Measurements from ENCODE around the gene ZNF549. TPM values are rescaled to one million over a fixed set of nuclear protein-coding genes. Genes with fewer than 3 reads are reported as not detected.

The ZNF549 gene
- total and polyA plus RNA-seq, 10 of the 15 experiments (the other 5 are each of a cell fraction or from before 2014, with no cell fraction given): 0.73 to 4.0 (median 2.3) TPM

DNA sequence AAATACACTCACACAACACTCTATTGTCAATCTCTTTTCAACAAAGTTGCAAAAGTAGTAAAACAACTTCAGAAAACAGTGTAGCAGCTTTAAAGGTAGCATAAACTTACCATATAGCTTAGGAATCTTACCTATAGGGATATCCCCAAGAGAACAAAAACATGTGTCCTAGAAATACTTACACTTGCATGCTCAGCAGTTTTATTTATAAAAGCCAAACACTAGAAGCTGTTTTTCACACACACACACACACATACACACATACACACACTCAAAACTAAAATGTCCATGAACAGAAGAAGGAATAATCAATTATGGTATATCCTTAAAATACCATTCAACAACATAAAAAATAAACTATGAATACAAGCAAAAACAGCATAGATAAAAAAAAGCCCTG, 15.7 kb upstream of the ZNF549 start:
- Histone ChIP-seq H3K4me3 (no peak overlapping the region), H4K20me1 (ENCODE audit: control insufficient read depth, insufficient read depth) (no peaks in the 10 kb centered on the region), H3K4me1 (ENCODE audit: control insufficient read depth, insufficient read depth, low read length) (no peaks in the 10 kb centered on the region), H2AFZ (ENCODE audit: control insufficient read depth, low read depth, low read length) (no peak overlapping the region), H3K9me3 (replicated peaks; ENCODE audit: control insufficient read depth, insufficient read depth, low read length) (peaks cover 15% of the 10 kb centered on the region; the same call in 2 of the 3 replicates), H3K27ac (ENCODE audit: control insufficient read depth, insufficient read depth) (no peak overlapping the region), H3K9ac (ENCODE audit: control insufficient read depth, insufficient read depth, low read length) (no peak overlapping the region), H3K27me3 (replicated peaks in 1 of 2; ENCODE audit: control insufficient read depth in 2 of 2, insufficient read depth in 2 of 2, low read length in 1 of 2) (no peaks in the 10 kb centered on the region), H3K36me3 (ENCODE audit: control insufficient read depth in 2 of 2, insufficient read depth in 2 of 2, low read length in 1 of 2) (peaks cover 0 to 5% of the 10 kb centered on the region in 2 experiments; a peak in 1 of 4 replicates), H3K79me2 (ENCODE audit: control insufficient read depth, insufficient read depth, low read length) (no peaks in the 10 kb centered on the region), H3K4me2 (ENCODE audit: control insufficient read depth, insufficient read depth) (no peak overlapping the region)
- SMC1A ChIA-PET (ENCODE audit: uncharacterized antibody, unreplicated experiment): interaction anchor here (1.0 kb wide), 1 partner anchor 40 kb away, joined by 3 read pairs; no protein-coding TSS in a partner anchor
- BruUV-seq (replicated peaks): no TSS peak
- DNase-seq (ENCODE audit: low read depth, low spot score): no peak
- in situ Hi-C loops (cut with MboI): no loop called here
- no peak for ATAC-seq
- CTCF ChIA-PET: no interaction called here
- FAIRE-seq: no peak
- intact Hi-C loops (cut with micrococcal nuclease; ENCODE audit: unreplicated experiment): no loop called here
- TF ChIP-seq NR2F1 (conservative IDR thresholded peaks at IDR 0.05) (no peak), MYC (IDR thresholded peaks at IDR 0.05; ENCODE audit: insufficient read depth, insufficient read length, insufficient replicate concordance, low read length, severe bottlenecking) (no peak), SPI1 (IDR thresholded peaks at IDR 0.05; ENCODE audit: borderline replicate concordance, insufficient read depth, low read depth, low read length) (no peak), YBX1 (IDR thresholded peaks at IDR 0.05) (no peak), MYB (IDR thresholded peaks at IDR 0.05; ENCODE audit: borderline replicate concordance, low read depth, low read length) (no peak), POU2F2 (IDR thresholded peaks at IDR 0.05; ENCODE audit: borderline replicate concordance, low read depth, low read length) (no peak), JUNB (IDR thresholded peaks at IDR 0.05) (no peak), EGR1 (IDR thresholded peaks at IDR 0.05; ENCODE audit: borderline replicate concordance in 1 of 2, low read depth in 2 of 2, low read length in 2 of 2) (no peak), RAD51 (IDR thresholded peaks at IDR 0.05) (no peak), PAX5 (IDR thresholded peaks at IDR 0.05; ENCODE audit: borderline replicate concordance, low read depth, low read length) (no peak), YY1 (IDR thresholded peaks at IDR 0.05; ENCODE audit: low read depth, low read length) (no peak)
- TF ChIP-seq, protein P1, sequence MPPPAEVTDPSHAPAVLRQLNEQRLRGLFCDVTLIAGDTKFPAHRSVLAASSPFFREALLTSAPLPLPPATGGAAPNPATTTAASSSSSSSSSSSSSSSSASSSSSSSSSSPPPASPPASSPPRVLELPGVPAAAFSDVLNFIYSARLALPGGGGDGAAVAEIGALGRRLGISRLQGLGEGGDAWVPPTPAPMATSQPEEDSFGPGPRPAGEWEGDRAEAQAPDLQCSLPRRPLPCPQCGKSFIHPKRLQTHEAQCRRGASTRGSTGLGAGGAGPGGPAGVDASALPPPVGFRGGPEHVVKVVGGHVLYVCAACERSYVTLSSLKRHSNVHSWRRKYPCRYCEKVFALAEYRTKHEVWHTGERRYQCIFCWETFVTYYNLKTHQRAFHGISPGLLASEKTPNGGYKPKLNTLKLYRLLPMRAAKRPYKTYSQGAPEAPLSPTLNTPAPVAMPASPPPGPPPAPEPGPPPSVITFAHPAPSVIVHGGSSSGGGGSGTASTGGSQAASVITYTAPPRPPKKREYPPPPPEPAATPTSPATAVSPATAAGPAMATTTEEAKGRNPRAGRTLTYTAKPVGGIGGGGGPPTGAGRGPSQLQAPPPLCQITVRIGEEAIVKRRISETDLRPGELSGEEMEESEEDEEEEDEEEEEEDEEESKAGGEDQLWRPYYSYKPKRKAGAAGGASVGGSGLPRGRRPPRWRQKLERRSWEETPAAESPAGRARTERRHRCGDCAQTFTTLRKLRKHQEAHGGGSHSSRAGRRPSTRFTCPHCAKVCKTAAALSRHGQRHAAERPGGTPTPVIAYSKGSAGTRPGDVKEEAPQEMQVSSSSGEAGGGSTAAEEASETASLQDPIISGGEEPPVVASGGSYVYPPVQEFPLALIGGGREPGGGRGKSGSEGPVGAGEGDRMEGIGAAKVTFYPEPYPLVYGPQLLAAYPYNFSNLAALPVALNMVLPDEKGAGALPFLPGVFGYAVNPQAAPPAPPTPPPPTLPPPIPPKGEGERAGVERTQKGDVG (CRISPR knock-in tag; IDR thresholded peaks at IDR 0.05): no peak
- TF ChIP-seq, protein P2, sequence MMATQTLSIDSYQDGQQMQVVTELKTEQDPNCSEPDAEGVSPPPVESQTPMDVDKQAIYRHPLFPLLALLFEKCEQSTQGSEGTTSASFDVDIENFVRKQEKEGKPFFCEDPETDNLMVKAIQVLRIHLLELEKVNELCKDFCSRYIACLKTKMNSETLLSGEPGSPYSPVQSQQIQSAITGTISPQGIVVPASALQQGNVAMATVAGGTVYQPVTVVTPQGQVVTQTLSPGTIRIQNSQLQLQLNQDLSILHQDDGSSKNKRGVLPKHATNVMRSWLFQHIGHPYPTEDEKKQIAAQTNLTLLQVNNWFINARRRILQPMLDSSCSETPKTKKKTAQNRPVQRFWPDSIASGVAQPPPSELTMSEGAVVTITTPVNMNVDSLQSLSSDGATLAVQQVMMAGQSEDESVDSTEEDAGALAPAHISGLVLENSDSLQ (IDR thresholded peaks at IDR 0.05): no peak
- TF ChIP-seq, protein P3, sequence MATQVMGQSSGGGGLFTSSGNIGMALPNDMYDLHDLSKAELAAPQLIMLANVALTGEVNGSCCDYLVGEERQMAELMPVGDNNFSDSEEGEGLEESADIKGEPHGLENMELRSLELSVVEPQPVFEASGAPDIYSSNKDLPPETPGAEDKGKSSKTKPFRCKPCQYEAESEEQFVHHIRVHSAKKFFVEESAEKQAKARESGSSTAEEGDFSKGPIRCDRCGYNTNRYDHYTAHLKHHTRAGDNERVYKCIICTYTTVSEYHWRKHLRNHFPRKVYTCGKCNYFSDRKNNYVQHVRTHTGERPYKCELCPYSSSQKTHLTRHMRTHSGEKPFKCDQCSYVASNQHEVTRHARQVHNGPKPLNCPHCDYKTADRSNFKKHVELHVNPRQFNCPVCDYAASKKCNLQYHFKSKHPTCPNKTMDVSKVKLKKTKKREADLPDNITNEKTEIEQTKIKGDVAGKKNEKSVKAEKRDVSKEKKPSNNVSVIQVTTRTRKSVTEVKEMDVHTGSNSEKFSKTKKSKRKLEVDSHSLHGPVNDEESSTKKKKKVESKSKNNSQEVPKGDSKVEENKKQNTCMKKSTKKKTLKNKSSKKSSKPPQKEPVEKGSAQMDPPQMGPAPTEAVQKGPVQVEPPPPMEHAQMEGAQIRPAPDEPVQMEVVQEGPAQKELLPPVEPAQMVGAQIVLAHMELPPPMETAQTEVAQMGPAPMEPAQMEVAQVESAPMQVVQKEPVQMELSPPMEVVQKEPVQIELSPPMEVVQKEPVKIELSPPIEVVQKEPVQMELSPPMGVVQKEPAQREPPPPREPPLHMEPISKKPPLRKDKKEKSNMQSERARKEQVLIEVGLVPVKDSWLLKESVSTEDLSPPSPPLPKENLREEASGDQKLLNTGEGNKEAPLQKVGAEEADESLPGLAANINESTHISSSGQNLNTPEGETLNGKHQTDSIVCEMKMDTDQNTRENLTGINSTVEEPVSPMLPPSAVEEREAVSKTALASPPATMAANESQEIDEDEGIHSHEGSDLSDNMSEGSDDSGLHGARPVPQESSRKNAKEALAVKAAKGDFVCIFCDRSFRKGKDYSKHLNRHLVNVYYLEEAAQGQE (IDR thresholded peaks at IDR 0.05; ENCODE audit: low read depth, low read length): no peak
- TF ChIP-seq, protein P4, sequence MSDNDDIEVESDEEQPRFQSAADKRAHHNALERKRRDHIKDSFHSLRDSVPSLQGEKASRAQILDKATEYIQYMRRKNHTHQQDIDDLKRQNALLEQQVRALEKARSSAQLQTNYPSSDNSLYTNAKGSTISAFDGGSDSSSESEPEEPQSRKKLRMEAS (IDR thresholded peaks at IDR 0.05; ENCODE audit: low read depth, low read length): no peak
- RAD21 ChIA-PET (ENCODE audit: unreplicated experiment): no interaction called here
- POLR2A ChIA-PET: no interaction called here

Measured in GM12878 (cell line).